ENCODE measurements around the gene THSD7B. TPM values are rescaled to one million over a fixed set of nuclear protein-coding genes. Genes with fewer than 3 reads are reported as not detected.
"Not testable (repeated sequence)": the region's sequence is repeated elsewhere in the genome, so short reads cannot be mapped to it uniquely, and the experiment has no call there.

The THSD7B gene
- total RNA-seq, 3 donors from 2014 or later = not detected

GRCh38 chr2:137654046-137654445 is 888.7 kb downstream of the THSD7B start:
- DNase-seq (no peak), ATAC-seq (no peak)
- no peaks in the 10 kb centered on the region for H3K4me1 Mint-ChIP-seq (ENCODE audit: low read depth)
- no peaks in the 10 kb centered on the region for H3K36me3 Mint-ChIP-seq (ENCODE audit: insufficient read depth)
- no peaks in the 10 kb centered on the region for H3K27me3 Mint-ChIP-seq (ENCODE audit: low read depth)
- no peak overlapping the region for H3K4me3 Mint-ChIP-seq
- peaks cover 4% of the 10 kb centered on the region for H3K9me3 Mint-ChIP-seq

GRCh38 chr2:137655814-137656213 is 890.5 kb downstream of the THSD7B start:
- Mint-ChIP-seq H3K27me3 (ENCODE audit: low read depth) (no peaks in the 10 kb centered on the region), H3K36me3 (ENCODE audit: insufficient read depth) (no peaks in the 10 kb centered on the region), H3K4me3 (no peak overlapping the region), H3K9me3 (peaks cover 4% of the 10 kb centered on the region), H3K4me1 (ENCODE audit: low read depth) (no peaks in the 10 kb centered on the region)
- DNase-seq = no peak
- no peak for ATAC-seq

- Mint-ChIP-seq H3K4me3 (no peak overlapping the region), H3K36me3 (ENCODE audit: insufficient read depth) (no peaks in the 10 kb centered on the region), H3K9me3 (peaks cover 3% of the 10 kb centered on the region), H3K27me3 (ENCODE audit: low read depth) (no peaks in the 10 kb centered on the region), H3K4me1 (ENCODE audit: low read depth) (no peaks in the 10 kb centered on the region)
- DNase-seq (no peak), ATAC-seq (no peak)
These were observed 893.1 kb downstream of the THSD7B start for GRCh38 chr2:137658433-137658832.

DNA sequence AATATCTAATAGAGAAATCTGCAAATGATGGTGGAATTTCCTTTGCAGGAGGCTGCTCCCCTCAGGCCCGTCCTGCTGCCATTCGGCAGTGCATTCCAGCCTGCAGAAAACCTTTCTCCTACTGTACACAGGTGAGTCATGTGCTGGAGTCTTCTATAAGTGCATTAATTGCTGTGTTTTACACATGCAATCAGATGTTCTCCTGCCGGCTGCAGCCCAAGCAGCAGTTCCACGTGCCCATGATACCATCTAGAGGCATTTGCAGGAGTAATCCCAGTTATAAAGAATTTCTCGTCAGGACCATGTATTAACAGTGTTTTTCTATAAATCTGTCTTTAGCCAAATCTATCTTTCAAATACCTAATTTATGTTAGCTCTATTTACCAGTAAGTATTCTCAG is 894.3 kb downstream of the THSD7B start:
- H3K9me3 Mint-ChIP-seq = peaks cover 3% of the 10 kb centered on the region
- H3K4me1 Mint-ChIP-seq (ENCODE audit: low read depth) = no peaks in the 10 kb centered on the region
- no peaks in the 10 kb centered on the region for H3K36me3 Mint-ChIP-seq (ENCODE audit: insufficient read depth)
- ATAC-seq = no peak
- no peak overlapping the region for H3K4me3 Mint-ChIP-seq
- H3K27me3 Mint-ChIP-seq (ENCODE audit: low read depth) = no peaks in the 10 kb centered on the region
- no peak for DNase-seq

GRCh38 chr2:137670111-137670510 is 904.8 kb downstream of the THSD7B start:
- ATAC-seq (no peak), DNase-seq (no peak)
- no peaks in the 10 kb centered on the region for H3K9me3 Mint-ChIP-seq
- H3K36me3 Mint-ChIP-seq (ENCODE audit: insufficient read depth) = no peaks in the 10 kb centered on the region
- H3K27me3 Mint-ChIP-seq (ENCODE audit: low read depth) = no peaks in the 10 kb centered on the region
- H3K4me1 Mint-ChIP-seq (ENCODE audit: low read depth) = no peaks in the 10 kb centered on the region
- H3K4me3 Mint-ChIP-seq = no peak overlapping the region

GRCh38 chr2:137672989-137673552 is 907.7 kb downstream of the THSD7B start:
- Mint-ChIP-seq H3K4me1 (ENCODE audit: low read depth) (no peaks in the 10 kb centered on the region), H3K9me3 (no peaks in the 10 kb centered on the region), H3K36me3 (ENCODE audit: insufficient read depth) (no peaks in the 10 kb centered on the region), H3K27me3 (ENCODE audit: low read depth) (no peaks in the 10 kb centered on the region), H3K4me3 (no peak overlapping the region)
- no peak for ATAC-seq
- no peak for DNase-seq

GRCh38 chr2:137674991-137675390 is 909.6 kb downstream of the THSD7B start:
- DNase-seq = no peak
- H3K27me3 Mint-ChIP-seq (ENCODE audit: low read depth) = no peaks in the 10 kb centered on the region
- ATAC-seq = no peak
- no peaks in the 10 kb centered on the region for H3K36me3 Mint-ChIP-seq (ENCODE audit: insufficient read depth)
- H3K9me3 Mint-ChIP-seq = no peaks in the 10 kb centered on the region
- H3K4me3 Mint-ChIP-seq = no peak overlapping the region
- no peaks in the 10 kb centered on the region for H3K4me1 Mint-ChIP-seq (ENCODE audit: low read depth)

DNA sequence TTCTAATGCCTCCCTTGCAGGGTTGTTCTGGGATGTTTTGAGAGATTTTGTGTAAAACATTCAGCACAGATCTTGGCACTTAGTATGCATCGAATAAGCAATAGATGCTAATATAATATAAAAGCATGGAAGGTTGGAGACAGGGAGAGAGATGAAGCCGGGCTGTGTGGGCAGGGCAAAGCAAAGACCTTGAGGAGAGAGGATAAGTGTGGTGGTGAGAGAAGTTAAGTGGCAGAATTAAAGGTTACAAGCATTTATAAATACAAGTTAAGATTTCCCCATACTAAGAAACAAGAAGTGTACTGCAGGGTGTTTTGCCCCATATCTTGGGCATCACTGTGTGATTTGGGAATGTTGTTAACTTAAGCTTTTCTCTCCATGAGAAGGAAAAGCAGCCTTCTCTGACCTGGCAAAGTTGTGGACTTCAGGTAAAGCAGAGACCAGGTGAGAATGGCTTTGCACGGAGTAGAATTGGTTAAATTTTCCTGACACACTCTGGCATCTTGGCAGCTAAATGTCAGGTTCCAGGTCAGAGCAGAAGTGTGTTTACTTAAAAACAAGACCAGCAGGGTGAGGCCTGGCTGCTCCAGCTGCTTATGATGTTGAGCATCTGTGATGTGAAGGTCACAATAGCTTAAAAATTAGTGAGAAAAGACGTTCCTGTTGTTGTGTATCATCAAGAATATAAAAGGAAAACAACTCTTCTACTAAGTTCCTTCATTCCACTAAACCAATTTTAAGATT is 910.4 kb downstream of the THSD7B start:
- DNase-seq = no peak
- Mint-ChIP-seq H3K27me3 (ENCODE audit: low read depth) (no peaks in the 10 kb centered on the region), H3K4me1 (ENCODE audit: low read depth) (no peaks in the 10 kb centered on the region), H3K4me3 (no peak overlapping the region), H3K9me3 (no peaks in the 10 kb centered on the region), H3K36me3 (ENCODE audit: insufficient read depth) (no peaks in the 10 kb centered on the region)
- no peak for ATAC-seq

- Mint-ChIP-seq H3K4me3 (no peak overlapping the region), H3K27me3 (ENCODE audit: low read depth) (no peaks in the 10 kb centered on the region), H3K9me3 (no peaks in the 10 kb centered on the region), H3K4me1 (ENCODE audit: low read depth) (no peaks in the 10 kb centered on the region), H3K36me3 (ENCODE audit: insufficient read depth) (no peaks in the 10 kb centered on the region)
- ATAC-seq (no peak), DNase-seq (no peak)
These were observed 911.0 kb downstream of the THSD7B start for GRCh38 chr2:137676346-137676745.

- Mint-ChIP-seq H3K27me3 (ENCODE audit: low read depth) (no peaks in the 10 kb centered on the region), H3K9me3 (no peaks in the 10 kb centered on the region), H3K4me1 (ENCODE audit: low read depth) (no peaks in the 10 kb centered on the region), H3K36me3 (ENCODE audit: insufficient read depth) (no peaks in the 10 kb centered on the region), H3K4me3 (no peak overlapping the region)
- DNase-seq = no peak
- ATAC-seq = no peak
These were observed 912.1 kb downstream of the THSD7B start for GRCh38 chr2:137677466-137677865.

DNA sequence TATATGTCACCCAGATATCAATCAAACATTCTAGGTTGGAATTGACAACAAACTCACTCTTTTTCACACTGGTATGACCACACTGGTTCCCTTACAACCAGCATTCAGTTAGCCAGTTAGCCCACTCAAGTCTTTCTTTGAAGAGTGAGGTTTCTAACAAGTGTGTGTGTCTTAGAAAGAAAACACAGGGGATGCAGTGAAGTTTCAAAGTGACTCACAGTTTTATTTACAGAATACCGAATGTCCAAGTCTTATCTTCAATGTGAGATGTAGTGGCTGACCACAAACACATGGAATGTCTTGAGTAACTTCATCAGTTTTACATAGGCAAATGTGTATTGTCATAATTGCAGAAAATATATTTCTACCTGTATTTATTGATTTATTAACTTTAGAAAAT is 924.2 kb downstream of the THSD7B start:
- ATAC-seq = no peak
- no peaks in the 10 kb centered on the region for H3K36me3 Mint-ChIP-seq (ENCODE audit: insufficient read depth)

DNA sequence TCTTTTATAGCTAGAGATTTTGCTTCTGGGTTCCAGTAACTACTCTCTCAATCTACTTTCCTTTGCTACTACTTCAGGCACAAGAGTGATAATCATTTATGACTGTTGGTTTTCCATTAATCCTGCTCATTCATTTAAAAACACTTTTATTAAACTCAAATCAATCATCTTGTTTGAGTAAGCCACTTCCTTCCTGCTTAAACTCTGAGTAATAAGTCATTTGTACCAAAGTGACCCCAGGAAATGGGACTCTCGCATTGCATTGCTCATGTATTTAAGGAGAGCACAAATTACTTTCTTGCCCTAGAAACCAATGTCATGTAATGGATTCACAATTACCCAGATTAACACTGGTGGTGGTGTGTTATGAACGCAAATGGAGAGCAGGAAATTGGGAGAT is 928.2 kb downstream of the THSD7B start:
- DNase-seq (no peak), ATAC-seq (no peak)
- H3K4me3 Mint-ChIP-seq = no peak overlapping the region
- H3K27me3 Mint-ChIP-seq (ENCODE audit: low read depth) = no peaks in the 10 kb centered on the region
- H3K9me3 Mint-ChIP-seq = peaks cover 10% of the 10 kb centered on the region
- H3K4me1 Mint-ChIP-seq (ENCODE audit: low read depth) = no peaks in the 10 kb centered on the region
- H3K36me3 Mint-ChIP-seq (ENCODE audit: insufficient read depth) = no peaks in the 10 kb centered on the region

More for the DNA sequence above, 924.2 kb downstream of the THSD7B start:
- no peak overlapping the region for H3K4me3 Mint-ChIP-seq
- DNase-seq = no peak
- no peaks in the 10 kb centered on the region for H3K27me3 Mint-ChIP-seq (ENCODE audit: low read depth)
- H3K9me3 Mint-ChIP-seq = peaks cover 10% of the 10 kb centered on the region
- no peaks in the 10 kb centered on the region for H3K4me1 Mint-ChIP-seq (ENCODE audit: low read depth)

- ATAC-seq = no peak
- Mint-ChIP-seq H3K9me3 (peaks cover 6% of the 10 kb centered on the region), H3K27me3 (ENCODE audit: low read depth) (no peaks in the 10 kb centered on the region), H3K4me1 (ENCODE audit: low read depth) (no peaks in the 10 kb centered on the region), H3K4me3 (no peak overlapping the region), H3K36me3 (ENCODE audit: insufficient read depth) (no peaks in the 10 kb centered on the region)
- DNase-seq = no peak
These were observed 931.6 kb downstream of the THSD7B start for GRCh38 chr2:137696916-137697315.

DNA sequence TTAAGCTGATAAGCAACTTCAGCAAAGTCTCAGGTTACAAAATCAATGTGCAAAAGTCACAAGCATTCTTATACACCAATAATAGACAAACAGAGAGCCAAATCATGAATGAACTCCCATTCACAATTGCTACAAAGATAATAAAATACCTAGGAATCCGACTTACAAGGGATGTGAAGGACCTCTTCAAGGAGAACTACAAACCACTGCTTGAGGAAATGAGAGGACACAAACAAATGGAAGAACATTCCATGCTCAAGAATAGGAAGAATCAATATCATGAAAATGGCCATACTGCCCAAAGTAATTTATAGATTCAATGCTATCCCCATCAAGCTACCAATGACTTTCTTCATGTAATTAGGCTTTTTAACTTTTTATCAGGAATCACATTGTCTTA is 934.9 kb downstream of the THSD7B start:
- H3K27me3 Mint-ChIP-seq (ENCODE audit: low read depth); H3K4me3 Mint-ChIP-seq; H3K9me3 Mint-ChIP-seq; DNase-seq; H3K36me3 Mint-ChIP-seq (ENCODE audit: insufficient read depth); H3K4me1 Mint-ChIP-seq (ENCODE audit: low read depth); ATAC-seq: not testable (repeated sequence)

GRCh38 chr2:137700681-137701080 is 935.3 kb downstream of the THSD7B start:
- no peaks in the 10 kb centered on the region for H3K36me3 Mint-ChIP-seq (ENCODE audit: insufficient read depth)
- H3K9me3 Mint-ChIP-seq = no peaks in the 10 kb centered on the region
- ATAC-seq (no peak), DNase-seq (no peak)
- no peak overlapping the region for H3K4me3 Mint-ChIP-seq
- H3K27me3 Mint-ChIP-seq (ENCODE audit: low read depth) = no peaks in the 10 kb centered on the region
- no peaks in the 10 kb centered on the region for H3K4me1 Mint-ChIP-seq (ENCODE audit: low read depth)

All from activated T-cell treated with anti-CD3 and anti-CD28 coated beads, Interleukin-2, amount 50 U/mL, for 4 hours (primary cell).